ENCODE results near the gene ZDHHC21.

Gene ZDHHC21

DNA sequence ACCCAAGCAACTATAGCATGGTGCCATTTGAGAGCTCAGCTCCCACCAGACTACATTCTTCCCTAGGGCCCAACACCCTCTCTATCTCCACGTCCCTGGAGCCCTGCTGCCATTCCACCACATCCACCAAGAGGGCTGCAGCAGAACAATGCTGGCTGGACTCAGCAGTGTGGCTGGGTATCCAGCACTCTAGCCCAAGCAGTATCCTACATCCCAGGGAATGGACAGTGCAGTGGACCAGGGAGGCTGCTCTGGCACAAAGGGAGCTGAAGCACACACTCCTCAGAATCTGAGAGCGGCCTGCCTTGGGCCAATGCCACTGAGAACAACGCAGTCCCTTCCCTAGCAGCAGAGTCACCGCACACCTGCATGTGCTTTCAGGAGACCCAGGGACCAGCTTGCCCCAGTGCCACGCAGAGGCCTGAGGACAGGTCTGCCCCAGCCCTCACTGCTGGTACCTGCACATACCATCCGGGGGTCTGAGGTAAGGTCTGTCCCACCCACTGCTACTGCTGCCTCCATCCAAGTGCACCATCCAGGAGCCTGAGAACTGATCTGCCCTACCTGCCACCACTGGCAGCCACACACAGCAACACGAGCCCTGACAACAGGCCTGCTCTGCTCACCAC lies 95.9 kb downstream of the ZDHHC21 start:
- DNase-seq: no peak

DNA sequence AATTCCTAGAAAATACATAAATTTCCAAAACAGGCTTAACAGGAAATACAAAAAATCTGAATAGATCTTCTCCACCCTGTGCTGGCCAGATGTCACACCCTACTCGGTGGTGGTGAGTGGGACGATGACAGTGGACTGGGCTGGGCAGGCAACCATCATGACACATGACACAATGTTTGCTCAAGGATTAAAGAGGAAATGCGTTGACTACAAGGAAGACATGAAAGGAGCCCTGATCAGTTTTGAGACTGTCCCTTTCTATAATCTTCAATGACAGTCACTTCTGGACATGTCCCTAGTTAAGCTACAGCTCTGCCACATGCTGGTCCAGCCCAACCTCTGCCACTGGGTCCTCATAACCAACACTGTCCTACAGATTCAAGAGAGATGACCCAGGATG lies 99.8 kb downstream of the ZDHHC21 start:
- DNase-seq: no peak

DNA sequence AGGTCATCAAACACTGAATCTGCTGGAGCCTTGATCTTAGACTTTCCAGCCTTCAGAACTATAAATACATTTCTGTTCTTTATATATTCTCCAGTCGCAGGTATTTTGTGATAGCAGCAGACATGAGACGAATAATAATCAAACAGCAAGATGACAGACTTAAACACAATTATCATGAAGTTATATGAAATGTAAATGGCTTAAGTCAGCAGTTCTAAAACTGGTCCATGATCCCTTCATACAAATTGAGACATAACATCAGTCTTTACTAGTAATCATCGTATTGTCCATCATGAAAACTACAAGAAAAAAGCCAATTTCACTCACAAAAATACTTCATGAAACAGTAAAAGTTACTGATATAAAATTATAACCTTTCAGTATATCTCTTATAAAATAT lies 101.8 kb downstream of the ZDHHC21 start:
- no peak for DNase-seq

DNA sequence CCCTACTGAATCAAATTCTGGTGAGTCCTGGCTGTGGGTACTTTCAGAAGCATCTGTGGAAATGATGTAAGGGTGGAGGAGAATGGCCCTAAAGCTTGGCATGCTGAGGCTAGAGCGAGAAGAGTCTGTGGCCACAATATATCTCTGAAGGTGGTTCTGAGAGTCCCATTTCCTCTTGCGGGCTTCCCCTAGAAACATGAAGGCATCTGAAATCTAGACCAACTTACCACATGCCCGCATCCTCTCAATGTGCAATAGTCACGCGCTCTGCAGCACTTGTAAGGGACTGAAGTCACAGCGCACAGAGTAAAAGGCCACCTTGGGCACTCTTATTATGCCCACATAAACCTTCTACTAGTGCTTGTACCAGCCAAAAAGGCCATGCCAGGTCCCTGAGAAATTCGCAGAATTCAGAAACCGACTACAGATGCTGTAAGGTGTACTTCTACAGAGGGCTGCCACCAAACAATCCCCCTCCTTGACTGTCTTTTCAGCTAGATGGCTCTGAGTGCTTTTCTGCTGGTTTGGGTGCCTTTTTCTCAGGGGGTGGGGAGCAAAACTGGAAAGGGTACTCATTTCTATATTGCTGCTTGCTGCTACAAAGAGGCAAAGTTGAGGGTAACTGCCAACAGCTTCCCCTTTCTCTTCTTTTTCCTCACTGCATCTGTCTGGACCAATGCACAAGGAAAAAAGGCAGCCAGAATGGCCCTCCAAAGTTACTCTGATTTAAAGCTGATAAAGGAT lies 107.3 kb downstream of the ZDHHC21 start:
- DNase-seq: no peak

DNA sequence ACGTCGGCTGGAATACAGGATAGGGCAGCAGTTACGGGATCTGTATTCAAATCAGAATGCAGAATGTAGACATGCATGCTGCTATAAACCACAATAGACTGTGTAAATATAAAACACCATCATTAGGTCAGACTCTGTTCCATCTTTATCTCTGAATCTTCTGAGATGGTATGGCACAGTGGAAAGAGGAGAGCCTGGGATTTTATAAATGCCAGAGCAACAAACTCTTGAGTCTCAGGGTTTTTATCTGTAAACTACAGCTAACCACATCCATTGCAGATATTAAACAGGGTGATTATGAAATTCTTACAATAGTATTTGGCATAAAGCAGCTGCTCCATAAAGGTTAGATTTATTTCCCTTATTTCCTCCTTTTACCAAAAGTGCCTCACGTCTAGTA lies 108.7 kb downstream of the ZDHHC21 start:
- DNase-seq: no peak

DNA sequence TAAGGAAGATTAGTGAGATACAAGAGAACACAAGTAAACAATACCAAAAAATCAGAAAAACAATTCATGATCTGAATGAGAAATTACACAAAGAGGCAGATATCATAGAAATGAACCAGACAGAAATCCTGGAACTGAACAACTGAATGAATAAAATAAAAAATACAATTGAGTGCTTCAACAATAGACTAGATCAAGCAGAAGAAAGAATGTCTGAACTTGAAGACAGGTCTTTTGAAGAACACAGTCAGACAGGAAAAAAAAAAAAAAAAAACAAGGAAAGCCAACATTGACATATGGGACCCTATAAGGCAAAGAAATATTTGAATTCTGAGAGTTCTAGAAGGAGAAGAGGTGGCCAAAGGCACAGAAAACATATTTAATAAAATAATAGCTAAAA lies 115.2 kb downstream of the ZDHHC21 start:
- DNase-seq: no peak

DNA sequence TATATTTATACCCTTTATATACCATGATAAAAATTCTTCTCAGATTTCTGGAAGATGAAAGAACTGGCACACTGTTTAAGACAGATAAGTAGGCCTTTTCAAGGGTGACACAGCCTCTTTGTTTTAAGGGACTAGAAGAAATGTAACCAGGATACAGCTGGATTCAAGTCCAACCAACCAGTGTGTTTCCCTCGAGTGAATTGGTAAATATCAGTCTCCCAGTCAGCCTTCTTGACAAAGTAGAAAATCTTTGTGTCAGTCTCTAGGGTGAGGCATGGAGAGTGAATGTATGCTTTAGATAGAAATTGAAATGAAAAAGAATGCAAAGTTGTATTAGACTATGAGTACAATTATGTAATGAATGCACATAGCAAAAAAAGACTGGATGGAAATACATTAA lies 119.1 kb downstream of the ZDHHC21 start:
- DNase-seq: no peak

DNA sequence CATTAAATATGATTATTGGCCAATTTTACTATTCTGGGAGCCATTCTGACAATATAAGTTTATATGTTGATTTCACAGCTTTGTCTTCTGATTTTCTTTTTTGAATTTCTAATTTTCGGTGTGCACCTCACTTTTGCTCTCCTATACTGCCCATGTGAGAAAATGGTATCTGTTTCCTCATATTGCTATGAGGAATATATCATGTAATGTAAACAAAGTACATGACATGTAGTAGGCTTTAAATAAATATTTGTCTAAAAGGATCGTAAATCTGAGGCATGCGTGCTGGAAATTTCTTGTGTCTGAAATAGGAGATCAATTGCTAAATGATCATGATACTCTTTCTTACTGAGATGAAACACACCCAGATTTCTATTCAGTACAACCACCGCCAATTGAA lies 119.9 kb downstream of the ZDHHC21 start:
- no peak for DNase-seq

DNA sequence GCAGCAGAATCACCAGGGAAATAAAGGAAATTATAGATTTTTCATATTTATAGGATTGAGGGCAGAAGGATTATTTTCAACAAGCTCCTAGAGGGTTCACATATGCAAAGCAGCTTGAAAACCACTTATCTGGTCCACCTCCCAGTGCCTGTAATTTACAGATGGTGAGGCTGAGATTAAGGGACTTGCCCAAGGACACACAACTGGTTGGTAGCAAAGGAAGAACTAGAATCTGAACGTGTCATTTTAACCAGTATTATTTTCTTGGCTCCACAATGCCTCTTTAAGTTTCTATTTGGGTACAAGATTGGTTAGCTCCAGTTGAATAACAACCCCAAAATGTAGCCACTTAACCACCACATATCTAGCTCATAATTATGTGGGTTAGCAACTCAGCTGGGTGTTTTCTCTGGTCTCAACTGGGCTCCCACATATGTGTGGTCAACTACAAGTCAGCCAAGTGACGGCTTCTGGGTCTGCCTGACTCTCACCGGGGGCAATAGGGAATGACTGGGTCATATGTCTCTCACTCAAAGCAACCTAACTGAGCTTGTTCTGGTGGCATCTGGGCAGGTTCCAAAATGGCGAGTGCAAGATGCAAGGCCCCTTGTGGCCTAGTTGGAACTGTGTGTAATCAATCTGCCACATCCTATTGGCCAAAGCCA lies 127.7 kb downstream of the ZDHHC21 start:
- no peak for DNase-seq

DNA sequence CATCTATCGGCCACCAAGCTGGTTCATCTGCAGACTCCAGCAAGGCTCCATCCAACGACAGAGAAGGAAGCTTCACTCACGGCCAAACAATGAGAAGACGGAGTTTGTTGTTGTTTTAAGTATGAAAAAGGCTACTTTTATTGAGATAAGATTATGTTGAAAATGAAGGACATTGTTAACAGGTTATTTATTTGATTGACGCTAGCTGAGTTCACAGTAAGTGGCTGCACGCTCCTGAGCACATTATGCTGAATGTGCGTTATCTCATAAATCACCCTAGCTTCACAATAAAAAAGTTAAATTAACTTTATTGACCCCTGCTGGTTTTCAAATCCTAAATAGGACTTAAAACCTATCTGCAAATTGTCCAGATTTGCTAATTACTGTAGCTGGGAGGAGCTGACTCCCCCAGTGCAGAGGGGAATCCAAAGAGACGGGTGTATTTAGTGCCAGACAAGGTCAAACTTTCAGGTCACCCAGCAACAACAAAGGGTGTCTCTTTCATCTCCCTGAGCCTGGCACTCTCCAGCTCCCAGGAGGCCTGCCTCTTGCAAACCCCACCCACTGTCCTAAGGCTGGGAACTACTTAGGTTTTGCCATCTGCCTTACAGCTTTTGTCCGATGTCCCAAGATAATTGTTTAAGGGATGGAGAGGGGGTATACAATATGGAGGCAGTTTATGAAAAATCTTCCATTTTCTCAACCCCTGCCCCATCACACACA lies 129.2 kb downstream of the ZDHHC21 start:
- DNase-seq: no peak

DNA sequence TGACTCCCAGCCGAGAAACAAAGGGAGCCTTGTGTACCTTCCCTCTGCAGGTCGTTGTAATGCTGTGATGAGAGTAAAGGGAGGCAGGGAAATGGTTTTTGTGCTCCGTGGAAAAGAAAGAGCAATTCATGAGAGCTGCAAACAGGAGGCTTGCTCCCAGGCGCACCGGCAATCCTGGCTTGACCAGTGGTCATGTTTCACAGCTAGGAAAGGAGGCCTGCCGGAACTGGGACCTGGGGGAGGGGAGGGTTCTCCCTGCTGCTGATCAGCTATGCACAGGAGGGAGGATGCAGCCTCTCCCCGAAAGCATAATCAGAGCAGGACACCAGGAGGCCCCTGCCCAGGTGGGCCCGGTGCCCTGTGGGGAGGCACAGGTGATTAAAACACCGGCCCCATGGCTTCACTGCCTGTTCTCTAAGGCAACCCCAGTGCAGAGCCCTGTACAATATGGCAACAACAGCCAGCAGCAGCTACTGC lies 131.3 kb downstream of the ZDHHC21 start:
- DNase-seq: no peak
